ENCODE measurements around the gene SLC39A5. TPM values are rescaled to one million over a fixed set of nuclear protein-coding genes. Genes with fewer than 3 reads are reported as not detected.
A peak's percentile ranks its signal among the peaks of the same experiment; 100 is the strongest.
"Not testable (repeated sequence)": the region's sequence is repeated elsewhere in the genome, so short reads cannot be mapped to it uniquely, and the experiment has no call there.

SLC39A5 gene
- total and polyA plus RNA-seq, 2 of the 8 experiments (the other 6 are each of a cell fraction or from before 2014, with no cell fraction given): 0.27 TPM; not detected in 1

DNA sequence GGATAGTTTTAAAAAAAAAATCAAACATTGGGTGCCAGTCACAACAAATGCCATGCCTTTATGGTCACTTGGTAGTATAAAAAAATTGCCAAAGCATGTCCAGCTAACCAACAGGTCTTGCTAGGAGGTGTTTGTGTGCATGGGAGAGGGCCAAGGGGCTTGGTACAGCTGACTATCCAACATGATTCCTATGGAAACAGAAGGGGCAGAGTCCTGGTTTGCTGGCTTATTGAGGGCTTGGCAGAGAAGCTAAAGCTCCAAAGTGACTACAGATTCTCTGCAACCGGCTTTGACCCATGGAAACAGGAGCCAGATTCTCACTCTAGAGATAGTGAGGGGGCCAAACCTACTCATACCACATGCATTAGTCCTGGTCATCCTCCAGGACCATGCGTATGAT is 42.6 kb downstream of the SLC39A5 start:
- peaks cover 12 to 62% (median 36%) of the 10 kb centered on the region in 4 experiments; a peak in 7 of 8 replicates for H3K36me3 ChIP-seq (ENCODE audit: control insufficient read depth in 2 of 4, insufficient read depth in 4 of 4, low read length in 3 of 4)
- FAIRE-seq: peak; percentile 28
- not testable (repeated sequence) for H2BK12ac ChIP-seq (ENCODE audit: low read depth, low read length); H2BK5ac ChIP-seq (ENCODE audit: low read depth, low read length); H4K8ac ChIP-seq (ENCODE audit: extremely low read depth, insufficient read depth, low read length); H3K14ac ChIP-seq (ENCODE audit: insufficient read length); H3K56ac ChIP-seq (replicated peaks; ENCODE audit: insufficient read length, low read depth, low read length); H3K23me2 ChIP-seq (ENCODE audit: low read depth, low read length); DNase-seq (ENCODE audit: low read depth in 1 of 2, low spot score in 2 of 2); H2AK5ac ChIP-seq (ENCODE audit: low read depth, low read length); H4K91ac ChIP-seq (replicated peaks; ENCODE audit: insufficient read length, low read length); H2BK15ac ChIP-seq (ENCODE audit: low read length); H3K79me1 ChIP-seq (ENCODE audit: low read depth, low read length); H3K27me3 ChIP-seq (replicated peaks in 1 of 4; ENCODE audit: control insufficient read depth in 3 of 4, extremely low read depth in 1 of 4, insufficient read depth in 3 of 4, low read length in 3 of 4); H3K79me2 ChIP-seq (ENCODE audit: control insufficient read depth in 1 of 2, insufficient read depth in 2 of 2, low read length in 2 of 2); H3K9me3 ChIP-seq (ENCODE audit: insufficient read depth in 2 of 2, low read depth in 1 of 2, low read length in 1 of 2); H3K4me1 ChIP-seq (replicated peaks in 1 of 4; ENCODE audit: control insufficient read depth in 3 of 4, insufficient read depth in 4 of 4, low read length in 3 of 4); H3K4me2 ChIP-seq (ENCODE audit: insufficient read depth in 1 of 2, low read depth in 2 of 2, low read length in 2 of 2); H3K4me3 ChIP-seq (ENCODE audit: extremely low read depth in 1 of 4, insufficient read depth in 2 of 4, low read depth in 3 of 4, low read length in 4 of 4); H3K18ac ChIP-seq (ENCODE audit: extremely low read depth, low read length); H4K5ac ChIP-seq (ENCODE audit: insufficient read length, low read depth, low read length); H3K9ac ChIP-seq (replicated peaks in 1 of 4; ENCODE audit: extremely low read depth in 1 of 4, low read depth in 3 of 4, low read length in 3 of 4); H2BK20ac ChIP-seq (ENCODE audit: low read length); H3K4ac ChIP-seq (replicated peaks; ENCODE audit: insufficient read length, low read depth, low read length); H3K27ac ChIP-seq (ENCODE audit: low read depth, low read length); H2BK120ac ChIP-seq (replicated peaks; ENCODE audit: low read depth, low read length); H3K23ac ChIP-seq (ENCODE audit: insufficient read length); H4K20me1 ChIP-seq (replicated peaks in 1 of 2; ENCODE audit: control insufficient read depth in 1 of 2, insufficient read depth in 2 of 2, low read length in 2 of 2); H2AFZ ChIP-seq (ENCODE audit: low read length)
- POLR2A ChIA-PET (ENCODE audit: partially characterized antibody): interaction anchor here (0.7 to 2.8 kb wide), 5 partner anchors 14 to 56 kb away, joined by 3 to 10 read pairs (median 4); partner anchors contain the start of genes ANKRD52 and RNF41
- WGBS, 2 experiments (ENCODE audit: extremely low coverage in 1 of 2, insufficient coverage in 1 of 2, insufficient read length in 1 of 2, insufficient replicate concordance in 2 of 2, low coverage in 1 of 2, low lambda C conversion rate in 2 of 2, missing lambda C conversion rate in 1 of 2): 96% methylated on average over 2 of the region's 2 CpGs; no CpG with 5 or more reads in 1 of the 2 experiments
- CTCF ChIA-PET (ENCODE audit: partially characterized antibody): interaction anchor here (0.6 to 4.5 kb wide), 3 partner anchors 15 to 507 kb away, joined by 3 to 26 read pairs (median 4); partner anchors contain the start of gene ANKRD52
